GM10266 (cell line): ENCODE results near the gene PNPLA3.

ENCODE experiments used
- DNase-seq: peaks from one replicate; pipeline ENCODE4 v3.0.0; 2012; ENCODE audit errors: extremely low spot score
- TF ChIP-seq, protein P1 (sequence below): IDR thresholded peaks from 2 replicates; pipeline ENCODE4 v1.5.1; 2012; ENCODE audit warnings: mild to moderate bottlenecking, low read depth; ENCODE audit not compliant: control insufficient read depth, insufficient read depth; ENCODE audit errors: missing control alignments

PNPLA3 gene

DNA sequence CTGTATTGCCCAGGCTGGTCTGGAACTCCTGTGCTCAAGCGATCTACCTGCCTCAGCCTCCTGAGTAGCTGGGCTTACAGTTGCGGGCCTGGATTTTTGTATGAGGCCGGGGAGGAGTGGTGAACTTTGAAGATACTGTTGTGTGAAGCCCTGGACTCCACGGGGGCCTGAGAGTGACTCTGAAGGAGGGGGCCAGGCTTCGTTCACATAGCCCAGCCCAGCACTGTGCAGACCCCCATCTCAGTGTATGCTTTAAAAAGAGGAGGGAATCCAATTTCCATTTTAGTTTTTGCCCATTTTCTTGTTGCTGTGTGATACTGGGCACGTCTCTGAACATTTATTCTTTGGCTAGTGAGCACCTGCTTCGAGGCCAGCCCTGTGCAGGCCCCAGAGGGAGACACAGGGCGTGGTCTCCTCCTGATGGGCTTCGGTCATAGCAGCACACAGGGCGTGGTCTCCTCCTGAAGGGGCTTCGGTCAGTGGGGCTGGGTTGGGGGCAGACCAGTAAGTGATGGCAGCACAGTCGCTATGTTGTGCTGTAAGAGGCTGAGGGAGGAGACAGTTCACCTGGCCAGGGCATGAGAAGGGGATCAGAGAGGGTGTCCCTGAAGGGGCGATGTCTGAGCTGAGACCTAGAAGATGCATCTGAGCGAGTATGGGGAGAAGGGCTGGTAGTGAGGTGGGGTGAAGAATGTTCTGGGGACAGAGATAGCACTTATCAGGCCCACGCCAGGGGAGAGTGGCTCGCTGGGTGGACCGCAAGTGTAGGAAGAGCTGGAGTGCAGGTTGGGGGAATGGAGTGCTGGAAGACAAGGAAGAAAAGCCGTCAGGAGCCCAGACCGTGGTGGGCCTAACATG lies 45.6 kb downstream of the PNPLA3 start:
- DNase-seq = no peak
- TF ChIP-seq, protein P1, sequence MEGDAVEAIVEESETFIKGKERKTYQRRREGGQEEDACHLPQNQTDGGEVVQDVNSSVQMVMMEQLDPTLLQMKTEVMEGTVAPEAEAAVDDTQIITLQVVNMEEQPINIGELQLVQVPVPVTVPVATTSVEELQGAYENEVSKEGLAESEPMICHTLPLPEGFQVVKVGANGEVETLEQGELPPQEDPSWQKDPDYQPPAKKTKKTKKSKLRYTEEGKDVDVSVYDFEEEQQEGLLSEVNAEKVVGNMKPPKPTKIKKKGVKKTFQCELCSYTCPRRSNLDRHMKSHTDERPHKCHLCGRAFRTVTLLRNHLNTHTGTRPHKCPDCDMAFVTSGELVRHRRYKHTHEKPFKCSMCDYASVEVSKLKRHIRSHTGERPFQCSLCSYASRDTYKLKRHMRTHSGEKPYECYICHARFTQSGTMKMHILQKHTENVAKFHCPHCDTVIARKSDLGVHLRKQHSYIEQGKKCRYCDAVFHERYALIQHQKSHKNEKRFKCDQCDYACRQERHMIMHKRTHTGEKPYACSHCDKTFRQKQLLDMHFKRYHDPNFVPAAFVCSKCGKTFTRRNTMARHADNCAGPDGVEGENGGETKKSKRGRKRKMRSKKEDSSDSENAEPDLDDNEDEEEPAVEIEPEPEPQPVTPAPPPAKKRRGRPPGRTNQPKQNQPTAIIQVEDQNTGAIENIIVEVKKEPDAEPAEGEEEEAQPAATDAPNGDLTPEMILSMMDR = no peak

DNA sequence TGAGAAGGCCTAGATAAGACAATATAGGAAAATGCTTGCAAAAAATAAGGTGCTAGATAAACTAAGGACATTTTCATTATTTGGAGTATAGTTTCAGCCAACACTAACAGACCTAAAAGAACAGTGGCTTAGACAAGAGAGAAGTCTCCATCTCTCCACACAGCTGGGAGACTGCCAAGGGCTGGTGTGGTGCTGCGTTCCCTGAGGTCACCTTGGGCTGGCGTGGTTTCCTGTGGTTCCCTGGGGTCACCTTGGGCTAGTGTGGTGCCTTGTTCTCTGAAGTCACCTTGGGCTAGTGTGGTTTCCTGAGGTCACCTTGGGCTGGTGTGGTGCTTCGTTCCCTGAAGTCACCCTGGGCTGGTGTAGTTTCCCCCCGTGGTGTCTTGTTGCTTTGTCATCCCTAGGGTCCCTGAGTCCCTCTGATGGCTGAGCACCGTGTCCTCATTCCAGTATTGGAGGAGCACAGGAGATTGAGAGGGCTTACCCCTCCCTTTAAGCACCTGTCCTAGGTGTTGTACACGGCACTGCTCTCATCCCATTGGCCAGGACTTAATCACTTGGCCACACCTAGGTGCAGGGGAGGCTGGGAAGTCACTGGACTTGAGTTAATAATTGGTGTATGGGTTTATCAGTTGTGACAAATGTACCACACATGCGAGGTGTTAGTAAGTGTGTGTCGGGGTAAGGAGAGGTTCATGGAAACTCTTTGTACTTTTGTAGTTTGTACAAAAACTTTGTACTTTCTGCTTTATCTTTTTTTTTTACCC lies 46.6 kb downstream of the PNPLA3 start:
- TF ChIP-seq, protein P1 = no peak
- DNase-seq = no peak

DNA sequence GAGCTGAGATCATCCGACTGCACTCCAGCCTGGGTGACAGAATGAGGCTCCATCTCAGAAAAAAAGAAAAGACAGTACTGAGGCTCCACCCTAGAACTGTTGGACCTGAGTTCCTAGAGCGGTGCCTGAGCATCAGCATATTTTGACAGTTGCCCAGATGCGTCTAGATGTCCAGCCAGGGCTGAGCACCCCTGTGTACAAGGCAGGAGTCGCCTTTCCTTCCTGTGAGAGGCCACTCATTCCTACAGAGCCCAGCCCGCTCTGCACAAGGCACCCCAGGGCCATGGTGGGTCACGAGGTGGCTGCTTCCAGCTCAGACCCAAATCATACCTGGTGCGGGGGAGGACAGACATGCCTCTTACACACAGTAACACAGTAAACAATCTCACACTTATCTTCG lies 47.5 kb downstream of the PNPLA3 start:
- DNase-seq = no peak
- TF ChIP-seq, protein P1 = no peak

DNA sequence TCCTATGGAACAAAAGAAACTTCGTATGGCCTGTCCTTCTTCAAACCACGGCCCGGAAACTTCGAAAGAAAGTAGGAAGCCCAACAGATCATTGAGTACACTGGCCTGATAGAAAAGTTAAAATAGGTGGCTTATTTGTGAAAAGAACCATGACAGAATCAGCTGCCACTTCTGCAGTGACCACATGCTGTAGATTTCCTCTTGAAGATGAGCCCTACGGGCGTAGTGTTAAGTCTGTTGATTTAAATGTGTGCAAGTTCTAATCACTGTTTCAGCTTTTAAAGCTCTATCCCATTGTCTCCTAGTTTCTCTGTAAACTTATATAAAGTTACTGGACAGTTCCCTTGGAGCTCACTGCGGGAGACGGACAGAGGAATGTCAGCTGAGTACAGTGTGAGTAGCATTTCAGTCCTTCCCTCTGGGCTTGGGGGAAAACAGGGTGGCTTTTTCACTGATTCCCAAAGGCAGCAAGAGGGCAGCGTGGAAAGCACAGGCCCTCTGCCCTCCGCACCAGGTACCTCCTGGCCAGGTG lies 49.4 kb downstream of the PNPLA3 start:
- TF ChIP-seq, protein P1 = no peak
- no peak for DNase-seq

DNA sequence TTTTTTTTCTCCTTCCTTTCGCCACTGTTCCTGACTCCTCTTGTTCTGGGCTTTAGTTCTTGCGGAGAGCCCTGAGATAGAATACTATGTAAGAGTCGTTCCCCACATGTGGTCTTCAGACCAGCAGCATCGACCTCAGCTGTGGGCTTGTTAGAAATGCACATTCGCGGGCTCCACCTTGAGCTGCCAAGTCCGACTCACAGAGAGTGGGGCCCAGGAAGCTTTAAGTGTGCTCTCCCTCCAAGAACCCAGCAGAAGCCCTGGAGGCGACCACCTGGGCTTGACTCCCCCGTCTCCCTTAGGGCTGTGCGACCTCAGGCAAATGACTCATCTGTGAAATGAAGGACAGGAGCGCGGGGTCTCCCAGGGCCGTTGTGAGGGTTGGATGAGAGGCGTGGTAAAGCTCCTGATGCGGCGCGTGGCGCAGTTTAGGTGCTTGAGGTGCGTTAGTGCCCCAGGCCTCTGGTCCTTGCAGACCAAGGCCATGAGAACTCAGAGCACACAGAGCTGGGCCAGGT lies 50.5 kb downstream of the PNPLA3 start:
- no peak for DNase-seq
- TF ChIP-seq, protein P1 = no peak

DNA sequence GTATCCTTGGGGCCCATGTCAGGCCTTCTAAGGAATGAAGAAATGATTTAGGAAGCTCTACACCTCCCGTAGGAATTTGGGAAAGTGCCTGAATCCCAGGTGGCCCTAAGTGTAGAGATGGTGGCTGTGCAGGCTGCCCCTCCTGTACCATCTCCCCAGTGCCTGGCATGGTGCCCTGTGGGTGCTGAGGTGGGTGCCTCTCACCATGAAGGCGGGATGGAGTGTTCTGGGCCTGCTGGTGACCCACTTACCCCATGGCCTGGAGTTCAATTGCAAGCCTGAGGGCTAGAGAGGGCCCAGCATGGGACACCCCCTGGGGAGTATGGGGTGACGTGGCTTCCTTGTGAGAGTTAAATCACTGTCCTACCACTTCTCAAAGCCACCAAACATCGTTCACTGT lies 51.4 kb downstream of the PNPLA3 start:
- TF ChIP-seq, protein P1 = no peak
- no peak for DNase-seq
